PFSK-1 (cell line): ENCODE measurements around the gene USP6.

Experiments
- FOXP2 ChIP-seq: optimal IDR thresholded peaks from 2 replicates; pipeline ENCODE3; 2011; ENCODE audit warnings: borderline replicate concordance, control low read depth, inconsistent platforms; ENCODE audit not compliant: insufficient read depth; ENCODE audit errors: extremely low read length, extremely low read depth
- POLR2AphosphoS5 ChIP-seq: IDR thresholded peaks from 2 replicates; pipeline ENCODE4 v1.6.1; 2012; ENCODE audit warnings: low read depth, mild to moderate bottlenecking, control low read depth, low read length, moderate library complexity
- SIN3A ChIP-seq: IDR thresholded peaks from 2 replicates; pipeline ENCODE4 v1.6.1; 2012; ENCODE audit warnings: mild to moderate bottlenecking, low read length, moderate library complexity, borderline replicate concordance; ENCODE audit not compliant: insufficient read depth
- TAF1 ChIP-seq: IDR thresholded peaks from 2 replicates; pipeline ENCODE4 v1.6.1; 2012; ENCODE audit warnings: low read length, control low read depth, borderline replicate concordance; ENCODE audit not compliant: insufficient read depth
- TF ChIP-seq, protein P1 (sequence below), 2 experiments: IDR thresholded peaks; 2 replicates each; pipeline versions ENCODE4 v1.6.1 to v1.8.0; 2011 to 2012; ENCODE audit warnings: low read depth in 2 of 2, low read length in 2 of 2, control low read depth in 1 of 2, inconsistent platforms in 1 of 2, mild to moderate bottlenecking in 1 of 2, moderate library complexity in 1 of 2; ENCODE audit not compliant: insufficient read depth in 1 of 2

The USP6 gene

DNA sequence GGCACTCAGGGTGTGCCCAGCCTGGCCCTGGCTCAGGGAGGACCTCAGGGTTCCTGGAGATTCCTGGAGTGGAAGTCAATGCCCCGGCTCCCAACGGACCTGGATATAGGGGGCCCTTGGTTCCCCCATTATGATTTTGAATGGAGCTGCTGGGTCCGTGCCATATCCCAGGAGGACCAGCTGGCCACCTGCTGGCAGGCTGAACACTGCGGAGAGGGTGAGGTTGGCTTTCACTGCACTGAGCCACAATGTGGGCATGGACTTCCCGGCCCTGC lies 23.6 kb downstream of the USP6 start:
- TF ChIP-seq POLR2AphosphoS5 (no peak), FOXP2 (no peak), TAF1 (no peak), SIN3A (no peak)
- TF ChIP-seq, protein P1, sequence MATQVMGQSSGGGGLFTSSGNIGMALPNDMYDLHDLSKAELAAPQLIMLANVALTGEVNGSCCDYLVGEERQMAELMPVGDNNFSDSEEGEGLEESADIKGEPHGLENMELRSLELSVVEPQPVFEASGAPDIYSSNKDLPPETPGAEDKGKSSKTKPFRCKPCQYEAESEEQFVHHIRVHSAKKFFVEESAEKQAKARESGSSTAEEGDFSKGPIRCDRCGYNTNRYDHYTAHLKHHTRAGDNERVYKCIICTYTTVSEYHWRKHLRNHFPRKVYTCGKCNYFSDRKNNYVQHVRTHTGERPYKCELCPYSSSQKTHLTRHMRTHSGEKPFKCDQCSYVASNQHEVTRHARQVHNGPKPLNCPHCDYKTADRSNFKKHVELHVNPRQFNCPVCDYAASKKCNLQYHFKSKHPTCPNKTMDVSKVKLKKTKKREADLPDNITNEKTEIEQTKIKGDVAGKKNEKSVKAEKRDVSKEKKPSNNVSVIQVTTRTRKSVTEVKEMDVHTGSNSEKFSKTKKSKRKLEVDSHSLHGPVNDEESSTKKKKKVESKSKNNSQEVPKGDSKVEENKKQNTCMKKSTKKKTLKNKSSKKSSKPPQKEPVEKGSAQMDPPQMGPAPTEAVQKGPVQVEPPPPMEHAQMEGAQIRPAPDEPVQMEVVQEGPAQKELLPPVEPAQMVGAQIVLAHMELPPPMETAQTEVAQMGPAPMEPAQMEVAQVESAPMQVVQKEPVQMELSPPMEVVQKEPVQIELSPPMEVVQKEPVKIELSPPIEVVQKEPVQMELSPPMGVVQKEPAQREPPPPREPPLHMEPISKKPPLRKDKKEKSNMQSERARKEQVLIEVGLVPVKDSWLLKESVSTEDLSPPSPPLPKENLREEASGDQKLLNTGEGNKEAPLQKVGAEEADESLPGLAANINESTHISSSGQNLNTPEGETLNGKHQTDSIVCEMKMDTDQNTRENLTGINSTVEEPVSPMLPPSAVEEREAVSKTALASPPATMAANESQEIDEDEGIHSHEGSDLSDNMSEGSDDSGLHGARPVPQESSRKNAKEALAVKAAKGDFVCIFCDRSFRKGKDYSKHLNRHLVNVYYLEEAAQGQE (IDR thresholded peaks at IDR 0.05; ENCODE audit: insufficient read depth in 1 of 2, low read depth in 2 of 2, low read length in 2 of 2) = no peak

DNA sequence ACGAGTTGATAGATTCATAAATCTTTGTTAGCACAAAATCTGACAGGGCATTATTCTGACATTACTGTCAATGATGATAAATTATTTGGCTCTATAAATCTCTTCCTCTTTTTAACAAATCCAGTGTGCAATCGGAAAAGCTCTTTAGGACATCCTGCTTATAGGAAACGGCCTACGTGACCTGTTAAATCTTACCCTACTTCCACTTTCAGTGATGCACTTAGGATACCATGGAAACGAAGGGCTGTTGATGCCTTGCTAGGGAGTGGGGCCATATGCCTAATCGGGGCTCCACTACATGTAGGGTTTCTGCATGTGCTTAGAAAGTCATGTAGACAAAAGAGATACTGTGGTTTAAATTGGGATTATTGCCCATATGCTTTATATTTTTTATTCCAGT lies 48.6 kb downstream of the USP6 start:
- TF ChIP-seq SIN3A (no peak), FOXP2 (no peak), POLR2AphosphoS5 (no peak), TAF1 (no peak)
- TF ChIP-seq, protein P1 (IDR thresholded peaks at IDR 0.05; ENCODE audit: insufficient read depth in 1 of 2, low read depth in 2 of 2, low read length in 2 of 2) = no peak

DNA sequence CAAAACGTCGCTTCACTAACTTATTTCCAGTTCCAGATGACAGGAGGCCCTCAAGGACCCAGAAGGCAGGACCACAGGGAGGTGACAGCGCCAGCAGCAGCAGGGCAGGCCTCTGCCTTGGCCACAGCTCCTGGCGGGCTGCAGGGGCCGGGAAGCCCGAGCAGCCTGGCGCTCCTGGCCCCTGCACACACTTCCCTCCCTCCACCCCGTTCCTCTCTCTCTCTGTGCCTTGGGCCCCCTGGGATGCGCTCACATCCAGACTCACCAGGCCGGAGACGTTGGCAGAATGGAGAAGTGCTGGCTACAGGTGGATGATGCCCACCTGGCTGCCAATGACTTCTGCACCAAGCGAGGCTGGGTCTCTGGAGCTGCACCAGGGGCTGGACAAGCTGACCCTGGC lies 63.2 kb downstream of the USP6 start:
- TF ChIP-seq, protein P1 (IDR thresholded peaks at IDR 0.05; ENCODE audit: insufficient read depth in 1 of 2, low read depth in 2 of 2, low read length in 2 of 2) = no peak
- TF ChIP-seq TAF1 (no peak), FOXP2 (no peak), SIN3A (no peak), POLR2AphosphoS5 (no peak)

DNA sequence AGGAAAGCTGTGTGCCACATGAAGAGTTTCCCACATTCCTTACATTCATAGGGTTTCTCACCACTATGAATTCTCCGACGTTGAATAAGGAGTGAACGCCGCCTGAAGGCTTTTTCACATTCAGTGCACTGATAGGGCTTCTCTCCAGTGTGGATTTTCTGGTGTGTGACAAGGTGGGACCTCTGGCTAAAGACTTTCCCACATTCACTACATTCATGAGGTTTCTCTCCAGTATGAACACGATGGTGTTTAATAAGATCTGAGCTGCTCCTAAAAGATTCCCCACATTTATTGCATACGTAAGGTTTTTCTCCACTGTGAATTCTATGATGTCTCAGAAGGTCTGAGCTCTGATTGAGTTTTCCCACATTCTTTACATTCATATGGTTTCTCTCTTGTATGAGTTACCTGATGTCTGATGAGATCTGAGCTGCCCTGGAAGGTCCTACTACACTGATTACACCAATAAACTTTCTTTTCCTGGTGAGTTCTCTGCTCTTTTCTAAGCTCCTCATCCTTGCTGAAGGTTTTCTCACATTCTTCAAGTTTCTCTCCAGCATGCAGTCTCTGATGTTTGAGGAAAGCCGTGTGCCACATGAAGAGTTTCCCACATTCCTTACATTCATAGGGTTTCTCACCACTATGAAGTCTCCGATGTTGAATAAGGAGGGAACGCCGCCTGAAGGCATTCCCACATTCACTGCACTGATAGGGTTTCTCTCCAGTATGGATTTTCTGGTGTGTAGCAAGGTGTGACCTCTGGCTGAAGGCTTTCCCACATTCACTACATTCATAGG lies 65.9 kb downstream of the USP6 start:
- TF ChIP-seq POLR2AphosphoS5 (no peak), TAF1 (no peak), FOXP2 (no peak)
- TF ChIP-seq, protein P1 (IDR thresholded peaks at IDR 0.05; ENCODE audit: insufficient read depth in 1 of 2, low read depth in 2 of 2, low read length in 2 of 2) = no peak

DNA sequence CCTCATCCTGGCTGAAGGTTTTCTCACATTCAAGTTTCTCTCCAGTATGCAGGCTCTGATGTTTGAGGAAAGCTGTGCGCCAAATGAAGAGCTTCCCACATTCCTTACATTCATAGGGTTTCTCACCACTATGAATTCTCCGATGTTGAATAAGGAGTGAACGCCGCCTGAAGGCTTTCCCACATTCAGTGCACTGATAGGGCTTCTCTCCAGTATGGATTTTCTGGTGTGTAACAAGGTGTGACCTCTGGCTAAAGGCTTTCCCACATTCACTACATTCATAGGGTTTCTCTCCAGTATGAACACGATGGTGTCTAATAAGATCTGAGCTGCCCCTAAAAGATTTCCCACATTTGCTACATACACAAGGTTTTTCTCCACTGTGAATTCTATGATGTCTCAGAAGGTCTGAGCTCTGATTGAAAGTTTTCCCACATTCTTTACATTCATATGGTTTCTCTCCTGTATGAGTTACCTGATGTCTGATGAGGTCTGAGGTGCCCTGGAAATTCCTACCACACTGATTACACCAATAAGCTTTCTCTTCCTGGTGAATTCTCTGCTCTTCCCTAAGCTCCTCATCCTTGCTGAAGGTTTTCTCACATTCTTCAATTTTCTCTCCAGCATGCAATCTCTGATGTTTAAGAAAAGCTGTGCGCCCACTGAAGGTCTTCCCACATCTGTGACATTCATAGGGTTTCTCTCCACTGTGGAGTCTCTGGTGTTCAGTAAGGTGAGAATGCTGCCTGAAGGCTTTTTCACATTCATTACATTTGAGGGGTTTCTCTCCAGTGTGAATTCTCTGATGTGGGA lies 67.0 kb downstream of the USP6 start:
- no peak for TF ChIP-seq SIN3A
- TF ChIP-seq TAF1 = no peak
- TF ChIP-seq, protein P1 (IDR thresholded peaks at IDR 0.05; ENCODE audit: insufficient read depth in 1 of 2, low read depth in 2 of 2, low read length in 2 of 2) = no peak
- no peak for TF ChIP-seq POLR2AphosphoS5
- TF ChIP-seq FOXP2 = no peak
